GM19395 (cell line): ENCODE results near the gene LRSAM1.

ENCODE experiments used
- ATAC-seq: cut with Tn5 transposase; IDR thresholded peaks from one replicate; pipeline ENCODE4 v1.9.1; 2021; ENCODE audit warnings: mild to moderate bottlenecking, moderate library complexity; ENCODE audit not compliant: unreplicated experiment

Gene LRSAM1

GRCh38 chr9:127509955-127510299 is 58.6 kb downstream of the LRSAM1 start:
- no peak for ATAC-seq

DNA sequence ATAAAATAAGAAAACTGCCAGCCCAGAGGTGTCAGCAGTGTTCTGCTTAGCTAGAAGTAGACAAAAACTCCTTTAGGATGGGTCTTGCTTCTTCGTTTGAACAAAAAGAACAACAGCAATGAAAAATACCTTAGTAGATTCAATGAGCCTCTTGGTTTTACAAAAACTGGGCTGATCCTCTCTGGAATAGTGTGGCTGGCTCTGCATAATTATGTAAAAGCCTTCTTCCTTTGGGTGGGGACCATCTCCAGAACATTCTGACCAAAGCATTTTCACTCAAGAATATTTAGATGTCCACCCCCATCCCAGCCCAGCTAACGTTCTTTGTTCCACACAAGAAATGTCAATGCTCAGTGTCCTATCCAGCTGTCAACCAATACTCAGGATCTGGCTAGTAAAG is 63.2 kb downstream of the LRSAM1 start:
- no peak for ATAC-seq

DNA sequence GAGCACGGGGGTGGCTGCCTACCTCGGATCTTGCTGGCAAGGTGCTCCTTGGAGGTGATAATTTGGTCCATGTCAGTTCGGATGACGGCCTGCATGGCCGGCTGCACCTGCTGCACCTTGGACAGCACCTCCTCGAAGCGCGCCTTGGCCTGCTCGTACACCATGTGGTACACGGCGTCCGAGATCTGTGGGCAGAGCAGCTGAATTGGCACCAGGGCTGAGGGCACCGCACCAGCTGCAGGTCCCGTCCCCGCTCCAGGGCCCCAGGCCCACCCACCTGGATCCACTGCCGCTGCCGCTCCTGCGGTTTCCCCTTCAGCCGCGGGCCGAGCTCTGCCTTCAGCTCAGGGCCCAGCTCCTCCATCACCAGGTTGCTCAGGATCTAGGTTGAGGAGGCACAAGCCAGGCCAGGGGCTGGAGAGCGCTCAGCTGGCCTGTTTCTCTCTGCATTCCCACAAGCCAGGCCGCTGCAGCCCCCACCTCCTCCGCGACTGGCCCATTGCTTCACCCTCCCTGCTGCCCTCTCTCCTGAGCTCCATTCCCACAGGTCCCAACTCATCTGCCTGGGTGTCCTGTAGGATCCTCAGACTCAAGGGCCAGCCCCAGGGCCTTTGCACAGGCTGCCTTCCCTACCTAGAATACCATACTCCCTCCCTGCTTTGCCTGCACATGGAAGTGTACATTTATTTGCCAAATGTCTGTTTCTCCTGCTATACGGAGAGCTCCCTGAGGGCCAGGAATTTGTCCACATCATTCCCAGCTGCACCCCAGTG is 65.7 kb downstream of the LRSAM1 start:
- no peak for ATAC-seq

DNA sequence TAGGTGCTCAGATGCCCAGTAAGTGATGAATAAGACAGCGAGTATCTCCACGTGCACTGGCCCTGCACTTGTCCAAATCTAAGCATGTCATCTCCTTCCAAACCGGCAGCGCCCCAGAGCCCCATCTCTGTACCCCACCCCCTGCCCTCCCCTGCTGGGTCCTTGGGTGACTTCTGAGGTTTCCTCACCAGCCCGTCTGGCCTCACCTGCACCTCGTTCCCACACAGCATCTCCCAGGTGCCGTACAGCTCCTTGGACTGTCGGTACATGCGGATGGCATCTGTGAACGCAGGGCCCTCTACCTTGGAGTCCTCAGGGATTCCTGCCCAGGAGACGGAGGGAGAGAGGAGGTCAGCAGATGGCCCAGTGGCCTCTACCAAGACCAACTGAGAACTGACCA is 66.3 kb downstream of the LRSAM1 start:
- no peak for ATAC-seq

GRCh38 chr9:127518091-127518856 is 67.0 kb downstream of the LRSAM1 start:
- no peak for ATAC-seq

DNA sequence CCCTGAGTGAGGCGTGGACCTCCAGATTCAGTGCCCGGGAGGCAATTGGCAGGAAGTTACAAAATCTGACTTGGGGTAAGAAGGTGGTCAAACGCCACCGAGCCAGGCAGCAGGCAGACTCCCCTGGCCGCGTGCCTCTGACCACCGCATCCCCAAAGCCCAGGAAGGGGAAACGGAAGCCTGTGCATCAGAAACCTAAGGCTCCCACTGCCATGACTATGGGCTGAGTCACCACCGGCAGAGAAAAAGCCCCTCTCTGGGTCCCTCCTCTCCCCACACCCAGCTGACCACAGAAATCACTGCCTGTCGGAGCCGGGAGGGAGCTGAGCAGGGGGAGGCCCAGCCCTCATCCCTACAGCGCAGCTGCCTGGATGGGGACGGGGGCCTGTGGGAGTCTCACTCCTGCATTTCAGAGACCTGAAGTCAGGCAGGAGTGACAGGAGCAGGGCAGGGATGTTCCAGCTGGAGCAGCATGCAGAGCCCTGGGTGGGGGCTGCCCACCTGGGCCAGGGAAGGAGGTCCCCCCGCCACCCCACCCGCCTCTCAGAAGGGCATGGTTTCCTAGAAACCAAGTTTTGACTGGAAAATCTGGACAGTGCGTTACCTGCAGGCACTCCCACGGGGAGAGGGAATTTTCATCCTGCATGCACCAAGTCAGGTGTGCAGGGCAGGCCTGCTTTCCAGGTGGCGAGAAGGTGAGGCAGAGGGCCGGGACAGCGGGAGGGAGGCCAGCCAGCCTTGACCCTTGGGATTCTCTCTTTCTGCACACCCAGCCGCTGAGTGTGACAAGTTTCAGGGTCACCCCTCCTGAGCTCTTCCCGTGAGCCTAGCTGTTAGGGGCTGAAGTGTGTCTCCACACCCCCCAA is 68.2 kb downstream of the LRSAM1 start:
- no peak for ATAC-seq

GRCh38 chr9:127520941-127521918 is 69.9 kb downstream of the LRSAM1 start:
- ATAC-seq, result no peak

DNA sequence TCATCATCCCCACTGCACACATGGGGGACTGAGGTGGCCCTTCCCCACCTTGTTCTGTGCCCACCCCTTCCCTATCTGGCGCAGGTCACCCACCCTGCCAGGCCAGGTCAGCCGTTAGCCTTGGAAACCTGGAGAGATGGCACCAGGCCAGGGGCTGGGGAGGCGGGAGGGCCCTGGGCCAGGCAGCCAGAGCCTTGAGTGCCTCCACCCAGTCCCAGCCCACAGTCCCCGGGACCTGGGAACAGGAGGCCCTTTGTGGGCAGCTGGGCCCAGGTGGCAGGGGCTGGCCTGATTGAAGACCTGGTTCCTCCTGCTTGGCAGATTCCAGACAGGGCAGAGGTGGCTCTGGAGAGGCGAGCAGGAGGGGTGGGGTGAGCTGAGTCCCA is 70.6 kb downstream of the LRSAM1 start:
- no peak for ATAC-seq

GRCh38 chr9:127522727-127523126 is 71.4 kb downstream of the LRSAM1 start:
- ATAC-seq, result no peak

DNA sequence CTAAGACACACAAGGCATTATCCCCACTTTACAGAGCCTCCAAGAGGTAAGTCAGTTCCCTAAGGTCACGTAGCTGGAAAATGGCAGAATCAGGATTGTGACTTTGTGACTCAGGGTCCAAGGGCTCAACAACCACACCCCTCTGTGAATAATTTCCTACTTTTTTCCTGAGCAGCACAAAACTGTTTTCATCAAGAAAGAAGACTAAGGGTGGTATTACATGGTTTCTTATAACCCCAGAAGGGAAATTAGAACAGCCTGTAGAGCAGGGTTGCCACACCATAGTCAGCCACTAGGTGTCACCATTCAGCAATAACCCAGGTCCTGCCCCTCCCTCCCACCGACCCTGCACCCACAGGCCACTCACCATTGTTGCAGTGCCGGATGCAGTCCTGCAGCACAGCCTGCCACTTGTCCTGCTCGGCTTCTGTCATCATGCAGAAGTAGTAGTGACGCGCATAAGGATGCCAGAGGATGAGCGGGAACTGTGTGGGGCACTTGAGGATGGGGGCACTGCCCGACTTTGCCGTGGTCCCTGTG is 72.1 kb downstream of the LRSAM1 start:
- ATAC-seq, result no peak

- ATAC-seq, result no peak
These were observed 73.1 kb downstream of the LRSAM1 start for GRCh38 chr9:127524373-127524772.

- no peak for ATAC-seq
These were observed 74.3 kb downstream of the LRSAM1 start for GRCh38 chr9:127525401-127526188.

DNA sequence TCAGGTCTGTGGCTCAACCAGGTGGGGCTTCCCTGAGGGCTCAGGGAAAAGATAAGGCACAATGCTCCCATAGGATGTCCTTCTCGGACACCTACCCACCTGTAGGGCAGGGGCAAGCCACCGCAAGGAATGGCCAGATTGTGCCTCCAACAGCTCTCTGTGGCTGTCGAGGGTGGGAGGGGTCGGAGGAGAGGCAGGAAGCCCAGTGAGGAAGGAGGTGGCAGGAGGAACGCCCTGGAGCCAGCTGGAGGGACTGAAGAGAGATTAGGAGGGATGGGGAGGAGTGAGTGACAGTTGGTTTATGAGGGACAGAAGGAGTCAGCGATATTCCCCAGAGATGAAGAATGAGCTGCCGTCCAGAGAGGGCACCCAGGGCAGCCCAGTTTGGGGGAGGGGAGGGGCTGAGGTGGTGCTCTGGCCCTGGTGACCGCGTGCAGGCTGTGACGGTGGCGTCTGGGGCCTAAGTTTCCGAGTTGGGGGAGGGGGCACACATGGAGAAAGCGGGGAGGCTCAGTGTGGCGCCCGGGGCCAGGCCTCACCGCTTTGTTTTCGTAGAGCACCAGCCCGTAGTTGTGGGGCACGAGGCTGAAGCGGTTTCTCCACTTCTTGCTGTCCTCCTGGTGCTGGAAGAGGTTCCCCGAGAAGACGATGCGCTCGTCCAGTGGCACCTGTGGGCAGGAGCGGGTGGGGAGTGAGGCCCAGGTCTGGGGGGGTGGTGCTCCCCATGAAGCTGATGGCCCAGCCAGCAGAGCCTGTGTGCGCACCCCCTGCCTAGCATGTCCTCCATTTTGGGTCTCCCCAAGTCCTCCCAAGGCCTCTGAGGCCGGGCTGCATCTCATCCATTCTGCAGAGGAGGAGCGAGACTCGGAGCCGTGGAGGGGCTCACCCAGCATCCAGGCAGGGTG is 75.6 kb downstream of the LRSAM1 start:
- ATAC-seq, result no peak

DNA sequence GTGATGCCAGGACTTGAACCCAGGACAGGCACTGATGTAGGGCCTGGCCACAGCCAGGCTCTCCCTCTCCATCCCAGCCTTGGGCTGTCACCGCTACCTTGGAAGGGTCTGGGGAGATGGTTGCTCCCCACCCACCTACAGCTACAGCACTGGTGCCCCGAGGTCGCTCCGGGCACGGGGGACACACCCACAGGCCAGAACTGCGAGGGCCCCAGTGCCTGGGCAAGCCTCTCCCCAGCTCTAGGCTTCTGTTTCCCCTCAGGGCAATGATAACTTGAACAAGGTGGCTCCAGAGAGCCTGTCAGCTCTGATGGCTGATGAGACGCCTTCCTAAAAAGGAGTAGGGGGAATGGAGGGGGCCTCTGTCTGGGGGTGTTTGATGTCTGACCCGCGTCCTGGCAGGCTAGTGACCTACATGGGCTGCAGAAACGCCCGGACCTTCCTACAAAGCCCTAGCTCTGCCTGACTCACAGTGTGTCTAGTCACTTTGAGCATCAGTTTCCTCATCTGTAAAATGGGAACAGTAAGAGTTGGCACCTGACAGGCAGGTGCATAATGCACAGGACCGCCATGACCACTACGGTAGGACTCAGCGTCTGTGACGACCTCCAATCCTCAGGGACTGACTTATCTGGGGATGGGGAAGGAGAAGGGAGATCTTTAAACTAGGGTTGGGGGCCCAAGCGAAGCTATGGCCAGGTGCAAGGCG is 76.4 kb downstream of the LRSAM1 start:
- no peak for ATAC-seq

DNA sequence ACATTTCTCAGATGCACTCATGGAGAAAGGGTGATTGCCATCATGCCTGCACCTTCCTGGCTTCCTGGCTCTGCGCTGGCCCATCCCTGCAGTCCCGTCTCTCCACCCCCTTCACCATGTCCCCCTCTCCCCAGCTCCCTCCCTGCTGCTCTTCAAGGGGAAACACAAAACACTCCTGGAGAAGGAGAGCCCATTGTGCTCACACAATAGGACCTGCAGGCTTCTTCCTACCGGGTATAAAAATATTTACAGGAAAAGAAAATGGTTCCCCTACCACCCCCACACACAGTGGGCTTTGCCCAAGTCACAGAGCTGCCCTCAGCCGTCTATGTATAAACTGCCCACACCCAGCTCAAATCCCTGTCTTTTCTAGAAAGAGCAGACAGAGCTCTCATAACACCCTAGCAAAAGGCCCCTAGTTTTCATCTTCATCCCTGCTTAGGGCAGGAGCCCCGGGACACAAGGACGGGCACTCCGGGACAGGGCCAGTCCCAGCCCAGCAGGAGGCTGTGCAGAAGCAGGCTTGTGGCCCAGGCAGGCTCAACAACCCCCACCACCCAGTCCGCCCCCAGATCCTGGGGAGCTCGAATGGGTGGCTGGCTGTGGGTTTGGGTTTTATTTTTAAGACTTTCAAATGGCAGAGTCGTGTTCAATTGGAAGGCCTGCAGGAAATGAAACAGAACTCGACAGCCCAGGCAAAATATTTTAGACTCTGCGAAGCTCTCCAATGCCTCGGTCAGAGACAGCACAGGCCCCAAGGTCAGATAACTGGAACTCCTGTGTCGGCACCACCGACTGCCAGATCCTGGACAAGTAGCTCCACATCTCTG is 77.3 kb downstream of the LRSAM1 start:
- no peak for ATAC-seq

DNA sequence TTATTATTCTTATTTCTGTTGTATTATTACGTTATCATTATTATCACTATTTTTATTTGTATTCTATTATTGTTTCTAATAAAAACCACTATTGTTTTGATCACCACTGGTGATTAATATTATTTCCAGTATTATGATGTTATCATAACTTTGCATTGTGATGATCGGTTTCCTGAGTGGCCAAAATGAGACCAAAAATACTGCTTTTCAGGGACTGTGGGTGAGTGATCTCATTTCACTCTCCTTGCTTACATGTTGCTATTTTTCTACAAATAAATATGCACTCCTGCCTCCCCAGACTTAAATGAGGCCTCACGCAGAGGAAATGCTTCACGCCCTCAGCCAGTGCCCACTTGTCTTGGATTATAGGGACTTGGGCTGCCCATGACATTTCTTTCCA is 78.4 kb downstream of the LRSAM1 start:
- no peak for ATAC-seq
